HUES48 (cell line): Measurements from ENCODE around the gene CSK.
A peak's percentile ranks its signal among the peaks of the same experiment; 100 is the strongest.

ENCODE experiments used
- H3K27ac ChIP-seq: one replicate; pipeline ENCODE4 v1.7.0; 2013; ENCODE audit warnings: low read depth, low read length, inconsistent platforms
- H3K27me3 ChIP-seq: 2 replicates; pipeline ENCODE4 v1.6.1; 2013; ENCODE audit warnings: mild to moderate bottlenecking, low read length; ENCODE audit not compliant: control insufficient read depth, insufficient read depth
- H3K36me3 ChIP-seq: 2 replicates; pipeline ENCODE4 v1.6.1; 2013; ENCODE audit warnings: low read length; ENCODE audit not compliant: control insufficient read depth, insufficient read depth
- H3K4me1 ChIP-seq: 2 replicates; pipeline ENCODE4 v1.6.1; 2013; ENCODE audit warnings: mild to moderate bottlenecking, low read length; ENCODE audit not compliant: control insufficient read depth, insufficient read depth
- H3K4me3 ChIP-seq: 2 replicates; pipeline ENCODE4 v1.5.1; 2013; ENCODE audit warnings: mild to moderate bottlenecking, low read depth, low read length
- H3K9ac ChIP-seq: 2 replicates; pipeline ENCODE4 v1.6.1; 2013; ENCODE audit warnings: mild to moderate bottlenecking, low read depth, low read length, moderate library complexity
- H3K9me3 ChIP-seq: 2 replicates; pipeline ENCODE4 v1.6.1; 2013; ENCODE audit warnings: low read length; ENCODE audit not compliant: control insufficient read depth, insufficient read depth

CSK gene

GRCh38 chr15:74773329-74773728 is 8.6 kb upstream of the CSK start:
- H3K4me3 ChIP-seq, result no peak overlapping the region
- no peak overlapping the region for H3K9ac ChIP-seq
- H3K4me1 ChIP-seq, result peaks cover 16% of the 10 kb centered on the region
- no peaks in the 10 kb centered on the region for H3K9me3 ChIP-seq
- H3K36me3 ChIP-seq, result no peaks in the 10 kb centered on the region
- H3K27me3 ChIP-seq, result no peaks in the 10 kb centered on the region
- peak overlapping the region; percentile 75 for H3K27ac ChIP-seq

- Histone ChIP-seq H3K4me1 (peaks cover 13% of the 10 kb centered on the region), H3K4me3 (no peak overlapping the region), H3K9me3 (no peaks in the 10 kb centered on the region), H3K27me3 (no peaks in the 10 kb centered on the region), H3K27ac (peak overlapping the region; percentile 75), H3K9ac (no peak overlapping the region), H3K36me3 (no peaks in the 10 kb centered on the region)
Measured at GRCh38 chr15:74773731-74774252, 8.1 kb upstream of the CSK start.

GRCh38 chr15:74775132-74775562 is 6.7 kb upstream of the CSK start:
- Histone ChIP-seq H3K4me3 (no peak overlapping the region), H3K27ac (no peak overlapping the region), H3K4me1 (peaks cover 13% of the 10 kb centered on the region), H3K27me3 (peaks cover 4% of the 10 kb centered on the region; the same call in 1 of the 2 replicates), H3K9ac (no peak overlapping the region), H3K9me3 (no peaks in the 10 kb centered on the region), H3K36me3 (no peaks in the 10 kb centered on the region)

GRCh38 chr15:74775894-74776293 is 6.0 kb upstream of the CSK start:
- Histone ChIP-seq H3K9ac (no peak overlapping the region), H3K36me3 (no peaks in the 10 kb centered on the region), H3K4me1 (peaks cover 13% of the 10 kb centered on the region), H3K27ac (no peak overlapping the region), H3K27me3 (peaks cover 11% of the 10 kb centered on the region), H3K4me3 (no peak overlapping the region), H3K9me3 (no peaks in the 10 kb centered on the region)

- Histone ChIP-seq H3K27me3 (peaks cover 18% of the 10 kb centered on the region), H3K27ac (peak overlapping the region; percentile 35), H3K36me3 (no peaks in the 10 kb centered on the region), H3K4me3 (no peak overlapping the region), H3K9ac (no peak overlapping the region), H3K4me1 (peaks cover 17% of the 10 kb centered on the region), H3K9me3 (no peaks in the 10 kb centered on the region)
Measured at GRCh38 chr15:74776821-74777768, 4.8 kb upstream of the CSK start.

GRCh38 chr15:74777769-74778598 is 3.9 kb upstream of the CSK start:
- no peak overlapping the region for H3K4me3 ChIP-seq
- H3K9me3 ChIP-seq, result no peaks in the 10 kb centered on the region
- peaks cover 18% of the 10 kb centered on the region for H3K27me3 ChIP-seq
- peak overlapping the region; percentile 35 for H3K27ac ChIP-seq
- H3K4me1 ChIP-seq, result peaks cover 16% of the 10 kb centered on the region
- H3K36me3 ChIP-seq, result no peaks in the 10 kb centered on the region
- no peak overlapping the region for H3K9ac ChIP-seq

- no peak overlapping the region for H3K27ac ChIP-seq
- H3K4me3 ChIP-seq, result no peak overlapping the region
- H3K27me3 ChIP-seq, result peaks cover 18% of the 10 kb centered on the region
- no peaks in the 10 kb centered on the region for H3K9me3 ChIP-seq
- H3K36me3 ChIP-seq, result no peaks in the 10 kb centered on the region
- H3K9ac ChIP-seq, result no peak overlapping the region
- H3K4me1 ChIP-seq, result peaks cover 18% of the 10 kb centered on the region
Measured at GRCh38 chr15:74778599-74778970, 3.3 kb upstream of the CSK start.

- no peak overlapping the region for H3K4me3 ChIP-seq
- H3K9me3 ChIP-seq, result no peaks in the 10 kb centered on the region
- H3K27ac ChIP-seq, result no peak overlapping the region
- H3K4me1 ChIP-seq, result peaks cover 13% of the 10 kb centered on the region
- no peaks in the 10 kb centered on the region for H3K36me3 ChIP-seq
- peaks cover 18% of the 10 kb centered on the region for H3K27me3 ChIP-seq
- no peak overlapping the region for H3K9ac ChIP-seq
Measured at GRCh38 chr15:74779162-74779648, 2.7 kb upstream of the CSK start.

GRCh38 chr15:74780523-74781430 is 1.1 kb upstream of the CSK start:
- peaks cover 18% of the 10 kb centered on the region for H3K27me3 ChIP-seq
- peak overlapping the region; percentile 72; the same call in 1 of the 2 replicates for H3K4me3 ChIP-seq
- H3K27ac ChIP-seq, result no peak overlapping the region

More at GRCh38 chr15:74780523-74781430, 1.1 kb upstream of the CSK start:
- Histone ChIP-seq H3K4me1 (peaks cover 13% of the 10 kb centered on the region), H3K9ac (no peak overlapping the region), H3K9me3 (no peaks in the 10 kb centered on the region), H3K36me3 (no peaks in the 10 kb centered on the region)
